Lung microvascular endothelial cell (primary cell): ENCODE results near the gene MBLAC1. TPM values are rescaled to one million over a fixed set of nuclear protein-coding genes. Genes with fewer than 3 reads are reported as not detected.

Source experiments
- DNase-seq, 2 donors: peaks; one replicate each; pipeline versions ENCODE4 v3.0.0 to v3.0.0-alpha.2; 2010; ENCODE audit warnings: low read depth in 2 of 2
- total RNA-seq: library from RNA; depleted of rRNA; stranded (reverse); fragments of >200 nt; gene quantifications from 2 replicates; pipeline ENCODE4 v1.2.1, GENCODE V29; 2014

MBLAC1 gene
- total RNA-seq, 1 donor from 2014 or later: 2.0 TPM

DNA sequence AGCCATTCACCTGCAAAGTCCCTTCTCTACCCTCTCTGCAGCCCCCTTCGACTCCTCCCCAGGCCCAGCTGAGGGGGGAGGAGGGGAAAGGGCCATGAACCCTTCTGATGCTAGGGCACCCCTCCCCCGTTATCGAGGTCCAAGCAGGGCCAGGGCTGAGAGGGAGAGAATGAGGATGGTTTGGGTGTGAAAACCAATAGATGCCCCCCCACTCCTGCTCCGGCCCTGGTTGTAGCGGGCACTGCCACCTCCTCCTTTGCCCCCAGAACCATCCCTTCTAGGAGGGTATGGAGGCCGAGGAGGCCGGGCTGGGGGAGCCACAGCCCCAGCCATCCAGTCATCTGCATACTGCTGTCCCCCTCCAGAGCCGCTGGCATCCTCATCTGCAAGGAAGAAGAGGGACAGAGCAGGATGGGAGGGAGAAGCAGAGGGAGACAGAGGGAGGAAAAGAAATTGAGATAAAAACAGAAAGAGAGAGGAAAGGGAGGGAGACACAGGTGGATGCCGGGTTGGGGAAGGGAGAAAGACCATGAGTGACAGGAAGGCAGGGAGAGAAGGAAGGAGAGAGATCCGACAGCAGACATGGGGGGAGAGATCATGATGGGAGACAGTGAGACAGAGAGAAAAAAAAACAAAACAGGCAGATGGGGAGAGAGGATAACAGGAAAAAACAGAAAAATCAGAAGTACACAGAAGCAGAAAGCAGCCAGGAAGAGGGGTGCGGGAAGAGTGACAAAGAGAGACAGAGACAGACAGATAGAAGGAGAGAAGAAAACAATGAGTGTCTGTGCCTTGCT, 43.5 kb downstream of the MBLAC1 start:
- no peak for DNase-seq

DNA sequence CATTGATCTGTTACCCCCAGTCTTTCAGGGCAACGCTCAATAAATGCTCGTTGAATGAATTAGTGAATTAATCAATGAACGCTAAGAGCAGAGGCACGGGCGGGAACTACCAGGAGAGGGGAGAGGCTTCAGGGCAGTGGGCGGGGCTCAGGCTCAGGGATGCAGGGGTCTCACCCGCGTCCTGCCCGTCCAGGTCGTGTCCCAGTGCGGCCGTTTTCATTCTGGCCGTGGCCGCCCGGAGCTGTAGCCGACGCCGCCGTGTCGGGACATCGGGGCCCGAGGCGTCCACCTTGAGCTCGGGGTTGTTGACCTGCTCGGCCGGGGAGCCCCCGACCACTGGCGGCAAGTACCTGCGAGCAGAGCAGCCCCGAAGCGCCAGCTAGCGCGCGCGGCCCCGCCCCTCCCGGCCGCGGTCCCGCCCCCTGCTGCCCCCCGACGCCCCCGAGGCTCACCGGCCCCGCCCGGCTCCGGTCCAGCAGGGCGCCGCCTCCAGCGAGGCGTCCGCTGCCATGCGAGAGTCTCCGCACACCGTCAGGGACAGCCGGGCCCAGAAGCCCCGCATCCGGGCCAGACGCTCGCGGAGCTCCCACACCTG, 44.4 kb downstream of the MBLAC1 start:
- no peak for DNase-seq

DNA sequence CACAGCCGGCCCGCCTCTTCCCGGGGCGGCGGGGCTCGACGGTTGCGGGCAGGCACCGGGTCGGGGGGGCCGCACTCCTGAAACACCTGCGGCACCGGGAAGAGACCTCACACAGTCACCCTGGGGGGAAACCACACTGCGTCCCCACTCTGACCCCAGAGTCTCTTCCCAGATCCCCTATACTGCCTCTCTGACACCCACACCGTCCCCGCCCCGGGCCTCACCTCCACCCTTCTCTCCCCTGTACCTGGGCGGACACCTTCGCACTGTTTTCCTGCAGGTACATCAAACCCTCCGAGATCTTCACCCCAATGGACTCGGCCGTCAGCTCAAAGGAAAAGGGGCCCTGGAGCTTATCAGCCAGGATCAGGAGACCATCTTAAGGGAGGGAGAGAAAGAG, 45.1 kb downstream of the MBLAC1 start:
- no peak for DNase-seq

DNA sequence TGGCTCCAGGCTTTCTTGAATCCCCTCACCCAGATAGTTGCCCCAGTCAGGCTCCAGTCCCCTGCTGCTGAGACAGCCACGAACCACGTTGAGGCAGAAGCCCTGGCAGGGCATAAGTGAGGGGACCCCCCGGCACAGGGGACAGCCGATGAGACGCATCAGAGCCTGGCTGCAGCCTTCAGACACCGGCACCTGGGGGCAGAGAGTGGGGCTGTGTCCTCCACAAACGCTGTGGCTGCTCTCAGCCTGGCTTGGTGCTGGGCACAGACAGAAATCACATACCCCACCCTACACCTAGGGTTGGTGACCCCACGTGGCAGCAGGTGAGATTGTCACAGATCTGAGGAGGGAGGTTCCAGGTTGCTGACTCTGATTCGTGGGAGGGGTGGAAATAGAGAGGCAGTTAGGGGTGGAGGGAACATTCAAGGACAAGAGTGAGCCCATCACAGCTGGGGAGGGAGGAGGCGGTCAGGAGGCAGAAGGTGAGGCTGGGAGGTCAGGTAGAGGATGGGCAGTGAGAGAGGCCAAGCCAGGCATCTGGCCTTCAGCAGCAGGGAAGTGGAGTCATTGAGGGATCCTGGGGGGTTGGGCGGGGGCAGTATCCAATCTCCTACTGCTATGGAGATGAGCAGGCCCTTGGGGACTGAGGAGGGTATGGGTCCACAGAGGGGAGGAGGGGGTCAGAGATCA, 47.2 kb downstream of the MBLAC1 start:
- DNase-seq: no peak

DNA sequence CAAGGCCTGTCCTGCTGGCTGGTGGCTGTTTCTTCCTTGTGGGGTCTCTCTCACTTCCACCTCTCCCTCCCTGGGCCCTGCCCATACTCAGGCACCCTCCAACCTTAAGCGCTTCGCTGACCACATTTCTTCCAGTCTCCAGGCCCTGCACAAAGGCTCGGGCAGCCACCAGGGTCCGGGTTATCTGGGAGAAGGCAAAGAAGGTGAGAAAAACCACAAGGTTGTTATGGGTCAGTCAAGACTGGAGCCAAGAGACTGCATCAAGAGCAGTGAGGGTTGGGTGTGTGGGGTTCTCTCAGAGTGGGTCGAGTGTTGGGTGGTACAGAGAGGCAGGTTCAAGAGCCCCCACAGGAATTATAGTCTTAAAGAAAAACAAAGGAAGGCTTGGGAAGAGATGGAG, 47.8 kb downstream of the MBLAC1 start:
- DNase-seq: no peak

DNA sequence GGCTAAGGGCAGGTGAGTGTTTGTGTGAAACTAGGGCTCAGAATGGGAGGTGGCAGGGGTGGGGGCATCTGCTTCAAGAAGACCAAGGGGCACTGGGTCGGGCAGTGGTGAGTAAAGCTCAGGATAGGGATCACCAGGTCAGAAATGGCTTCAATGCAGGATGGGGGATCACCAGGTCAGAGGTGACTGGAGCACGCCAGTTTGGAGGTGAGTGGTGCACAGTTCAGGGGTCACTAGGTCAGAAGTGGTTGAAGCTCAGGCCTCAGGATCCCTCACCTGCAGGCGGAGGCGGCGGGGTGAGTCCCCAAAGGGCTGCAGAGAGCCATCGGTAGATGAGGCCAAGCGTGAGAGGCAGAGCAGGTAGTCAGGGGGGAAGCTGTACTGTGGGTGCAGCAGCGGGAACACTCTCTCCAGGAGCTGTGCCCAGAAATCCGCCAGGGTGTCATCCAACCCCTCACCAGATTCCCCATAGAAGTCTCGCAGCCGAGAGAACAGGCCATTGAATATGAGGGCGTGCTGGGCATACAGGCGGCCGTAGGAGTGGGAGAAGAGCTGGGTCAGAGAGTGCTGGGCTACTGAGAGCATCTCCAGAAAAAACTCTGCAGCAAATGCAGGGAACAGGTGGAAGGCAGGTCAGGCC, 48.6 kb downstream of the MBLAC1 start:
- no peak for DNase-seq

DNA sequence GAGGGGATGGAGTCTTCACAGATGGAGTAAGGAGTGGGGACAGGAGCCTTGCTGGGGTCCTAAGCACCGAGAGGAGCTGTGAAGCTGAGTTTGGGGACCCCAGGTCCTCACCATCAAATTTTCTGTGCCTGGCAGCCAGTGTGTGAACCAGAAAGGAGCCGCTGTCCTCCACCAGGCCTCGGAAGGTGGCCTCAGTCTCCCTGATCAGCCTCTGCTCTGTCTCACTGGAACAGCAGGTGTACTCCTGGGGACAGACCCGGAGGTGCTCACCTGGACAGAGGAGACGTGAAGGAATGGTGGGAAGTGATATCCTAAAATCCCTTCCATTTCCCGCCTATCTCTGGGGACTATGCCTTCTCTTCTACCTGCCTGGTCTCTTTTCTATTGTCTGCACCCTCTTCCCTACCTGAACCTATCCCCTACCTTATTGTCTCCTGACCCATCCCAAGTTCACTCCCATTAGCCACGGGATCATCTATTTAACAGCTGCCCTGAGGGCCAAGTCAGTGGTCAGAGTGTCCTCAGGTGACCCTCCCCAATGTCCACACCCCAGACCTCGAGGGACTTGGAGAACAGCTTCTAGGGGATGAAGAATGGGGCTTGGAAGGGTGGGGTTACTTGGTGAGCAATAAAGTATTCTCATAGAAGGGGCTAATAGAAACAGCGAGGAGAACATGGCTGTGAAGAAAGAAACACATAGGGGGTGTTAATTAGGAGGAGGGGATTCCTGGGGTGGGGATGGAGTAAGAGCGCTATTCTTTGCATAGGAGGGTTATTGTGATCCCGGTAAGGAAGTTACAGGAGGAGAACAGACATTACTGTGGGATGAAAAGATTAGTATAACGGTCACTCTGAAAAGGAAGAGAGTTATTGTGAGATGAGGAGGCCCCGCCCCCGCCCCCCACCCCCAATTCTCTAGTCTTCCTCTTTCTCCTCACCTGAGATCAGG, 49.6 kb downstream of the MBLAC1 start:
- no peak for DNase-seq

DNA sequence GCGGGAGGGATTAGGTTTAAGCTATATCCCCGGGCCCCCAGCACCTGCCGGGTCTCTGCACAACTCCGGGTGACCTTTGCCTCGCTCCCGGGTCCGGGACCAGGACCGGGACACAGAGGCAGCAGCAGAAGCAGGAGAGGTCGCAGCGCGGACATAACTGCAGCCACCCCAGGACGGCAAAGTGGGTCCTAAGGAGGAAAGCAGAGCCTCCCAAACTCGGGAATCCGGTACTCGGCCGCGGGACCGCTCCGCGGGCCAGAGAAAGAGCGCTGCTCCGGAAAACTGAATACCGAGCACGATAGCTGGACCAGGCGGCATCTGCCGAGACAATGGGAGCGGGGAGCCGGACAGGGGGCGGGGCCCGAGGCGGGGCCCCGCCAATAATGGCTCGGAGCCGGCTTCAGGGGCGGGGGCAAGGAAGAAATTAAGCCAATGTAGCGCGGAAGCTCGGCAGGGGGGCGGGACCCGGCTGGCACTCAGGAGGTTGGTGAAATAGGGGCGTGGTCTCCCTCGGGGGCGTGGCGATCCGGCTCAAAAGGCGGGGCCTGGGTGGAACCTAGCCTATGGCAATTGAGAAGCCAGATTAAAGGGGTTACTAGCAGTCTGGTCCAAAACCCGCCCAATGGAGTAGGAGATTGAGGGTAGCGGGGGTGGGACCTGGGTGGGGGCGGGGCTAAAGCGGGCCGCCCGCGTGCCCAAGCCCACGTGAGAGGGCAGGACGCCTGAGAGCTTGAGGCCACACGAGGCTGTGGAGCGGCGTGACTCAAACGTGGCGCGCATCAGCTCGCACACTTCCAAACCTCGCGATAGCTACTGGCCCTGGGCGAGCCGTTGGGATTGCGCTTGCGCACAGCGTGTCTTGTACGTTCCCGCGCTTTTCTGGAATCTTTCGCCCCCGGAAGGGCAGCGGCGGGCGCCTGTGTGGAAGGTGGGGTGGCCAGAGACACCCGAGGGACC, 50.6 kb downstream of the MBLAC1 start, which contains the start of the genes GPC2 and STAG3:
GPC2 (minus strand) TSS at position 337 of the 957 bp plus-strand sequence; CDS start at position 155, 182 bp downstream.
STAG3 (plus strand) TSS at position 874 of the 957 bp plus-strand sequence. CDS start 2,639 bp downstream, outside the sequence.
- peak; percentile 97 for DNase-seq

Other genes starting within 250 kb of the MBLAC1 start
- 0.22 TPM in 1 of 2 replicates, not detected in the other for gene OR2AE1, start 249.9 kb upstream of the MBLAC1 start, total RNA-seq
- gene TRIM4, start 207.4 kb upstream of the MBLAC1 start, total RNA-seq: 14.4 and 17.5 TPM in 2 replicates
- gene GJC3, start 197.3 kb upstream of the MBLAC1 start, total RNA-seq: 0.65 and 1.2 TPM in 2 replicates
- not detected in 2 replicates for gene AZGP1, start 150.9 kb upstream of the MBLAC1 start, total RNA-seq
- gene ZKSCAN1, start 111.4 kb upstream of the MBLAC1 start, total RNA-seq: 20.7 and 30.0 TPM in 2 replicates
- 5.2 and 7.7 TPM in 2 replicates for gene ZSCAN21, start 77.2 kb upstream of the MBLAC1 start, total RNA-seq
- gene ZNF3, start 45.2 kb upstream of the MBLAC1 start, total RNA-seq: 18.1 and 26.0 TPM in 2 replicates
- gene COPS6, start 38.0 kb upstream of the MBLAC1 start, total RNA-seq: 57.1 and 73.9 TPM in 2 replicates
- gene MCM7, start 25.6 kb upstream of the MBLAC1 start, total RNA-seq: 25.8 and 61.0 TPM in 2 replicates
- 12.5 and 13.1 TPM in 2 replicates for gene AP4M1, start 25.3 kb upstream of the MBLAC1 start, total RNA-seq
- 17.0 and 20.8 TPM in 2 replicates for gene TAF6, start 7.6 kb upstream of the MBLAC1 start, total RNA-seq
- 23.1 and 26.2 TPM in 2 replicates for gene CNPY4, start 7.3 kb upstream of the MBLAC1 start, total RNA-seq
- 96.6 and 125 TPM in 2 replicates for gene LAMTOR4, start 22.0 kb downstream of the MBLAC1 start, total RNA-seq
- gene TRAPPC14, start 31.8 kb downstream of the MBLAC1 start, total RNA-seq: 3.9 and 6.0 TPM in 2 replicates
- under 0.01 and 0.22 TPM in 2 replicates for gene GAL3ST4, start 41.6 kb downstream of the MBLAC1 start, total RNA-seq
- gene GPC2, start 50.4 kb downstream of the MBLAC1 start, total RNA-seq: 1.3 and 2.2 TPM in 2 replicates
- gene STAG3, start 51.0 kb downstream of the MBLAC1 start, total RNA-seq: 0.20 and 0.22 TPM in 2 replicates
- gene PVRIG, start 93.0 kb downstream of the MBLAC1 start, total RNA-seq: not detected in 2 replicates
- gene SPDYE3, start 180.7 kb downstream of the MBLAC1 start, total RNA-seq: not detected in 2 replicates
- gene PILRB, start 231.2 kb downstream of the MBLAC1 start, total RNA-seq: 5.2 and 21.6 TPM in 2 replicates
- 0.20 and 0.22 TPM in 2 replicates for gene PILRA, start 246.5 kb downstream of the MBLAC1 start, total RNA-seq